Astrocyte (in vitro differentiated cells and primary cell): Measurements from ENCODE around the gene CTIF.

Source experiments
- CTCF ChIP-seq: IDR thresholded peaks from 2 replicates; pipeline ENCODE4 v1.5.1; 2011; ENCODE audit warnings: low read depth, mild to moderate bottlenecking, inconsistent platforms, low read length, moderate library complexity; ENCODE audit not compliant: insufficient read depth
- EZH2 ChIP-seq: IDR thresholded peaks from 2 replicates; pipeline ENCODE4 v1.6.1; 2012; ENCODE audit warnings: mild to moderate bottlenecking, low read length, inconsistent platforms; ENCODE audit not compliant: insufficient read depth

GRCh38 chr18:48887294-48887904 is 348.6 kb downstream of the CTIF start:
- no peak for TF ChIP-seq CTCF
- TF ChIP-seq EZH2: no peak
